ENCODE measurements around the gene COL8A2.

Gene COL8A2

GRCh38 chr1:36157973-36158826 is 33.2 kb upstream of the COL8A2 start:
- no peak for DNase-seq (ENCODE audit: low read depth)

GRCh38 chr1:36157115-36157903 is 32.3 kb upstream of the COL8A2 start:
- no peak for DNase-seq (ENCODE audit: low read depth)

GRCh38 chr1:36156329-36157114 is 31.5 kb upstream of the COL8A2 start:
- DNase-seq (ENCODE audit: low read depth), result peak; percentile 50

GRCh38 chr1:36155408-36156328 is 30.6 kb upstream of the COL8A2 start, which contains the start of gene MAP7D1:
TSS of gene MAP7D1 (plus strand) at chr1:36156160. CDS start at chr1:36156418, 258 bp downstream.
- DNase-seq (ENCODE audit: low read depth), result peak; percentile 75

- no peak for DNase-seq (ENCODE audit: low read depth)
Measured at GRCh38 chr1:36154765-36155407, 29.9 kb upstream of the COL8A2 start.

GRCh38 chr1:36154335-36154734 is 29.3 kb upstream of the COL8A2 start:
- no peak for DNase-seq (ENCODE audit: low read depth)

- DNase-seq (ENCODE audit: low read depth), result no peak
Measured at GRCh38 chr1:36153476-36153875, 28.5 kb upstream of the COL8A2 start.

GRCh38 chr1:36151845-36152203 is 26.8 kb upstream of the COL8A2 start:
- DNase-seq (ENCODE audit: low read depth), result no peak

- DNase-seq (ENCODE audit: low read depth), result no peak
Measured at GRCh38 chr1:36151134-36151844, 26.3 kb upstream of the COL8A2 start.

- peak; percentile 69 for DNase-seq (ENCODE audit: low read depth)
Measured at GRCh38 chr1:36150296-36151133, 25.5 kb upstream of the COL8A2 start.

GRCh38 chr1:36149973-36150295 is 24.9 kb upstream of the COL8A2 start:
- no peak for DNase-seq (ENCODE audit: low read depth)

- peak; percentile 99 for DNase-seq (ENCODE audit: low read depth)
Measured at GRCh38 chr1:36149237-36149972, 24.4 kb upstream of the COL8A2 start, which contains the start of gene TRAPPC3. TSS of gene TRAPPC3 (minus strand) at chr1:36149486. CDS start at chr1:36149378, 108 bp downstream.

- DNase-seq (ENCODE audit: low read depth), result no peak
Measured at GRCh38 chr1:36148821-36149236, 23.8 kb upstream of the COL8A2 start.

- no peak for DNase-seq (ENCODE audit: low read depth)
Measured at GRCh38 chr1:36144413-36144812, 19.4 kb upstream of the COL8A2 start.

GRCh38 chr1:36143424-36143823 is 18.4 kb upstream of the COL8A2 start:
- no peak for DNase-seq (ENCODE audit: low read depth)

- DNase-seq (ENCODE audit: low read depth), result no peak
Measured at GRCh38 chr1:36142121-36142520, 17.1 kb upstream of the COL8A2 start.

- no peak for DNase-seq (ENCODE audit: low read depth)
Measured at GRCh38 chr1:36139521-36139920, 14.5 kb upstream of the COL8A2 start.

GRCh38 chr1:36137776-36138175 is 12.8 kb upstream of the COL8A2 start:
- DNase-seq (ENCODE audit: low read depth), result no peak

All from activated T-cell treated with anti-CD3 and anti-CD28 coated beads for 24 hours (primary cell).